Measurements from ENCODE around the gene TFB1M.

DNA sequence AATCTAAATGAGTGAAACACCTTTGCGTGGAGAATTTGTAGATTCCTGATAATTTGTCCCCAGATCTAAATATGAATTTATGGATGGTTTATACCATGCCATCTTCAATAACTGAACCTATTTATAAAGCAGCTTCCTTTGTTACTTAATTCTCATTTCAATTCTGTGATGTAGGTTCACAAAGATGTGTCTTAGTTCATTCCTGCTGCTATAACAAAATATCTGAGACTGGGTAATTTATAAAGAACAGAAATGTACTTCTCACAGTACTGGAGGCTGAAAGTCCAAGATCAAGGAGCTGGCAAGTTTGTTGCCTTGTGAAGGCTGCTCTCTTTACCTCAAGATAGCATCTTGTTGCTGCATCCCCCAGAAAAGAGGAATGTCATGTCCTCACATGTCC lies 2.1 kb upstream of the TFB1M start:
- TF ChIP-seq SUZ12 (IDR thresholded peaks at IDR 0.05; ENCODE audit: extremely low read depth, insufficient read depth, insufficient read length): no peak
- TF ChIP-seq YY1 (IDR thresholded peaks at IDR 0.05; ENCODE audit: insufficient read depth, insufficient read length): no peak
